Measurements from ENCODE around the gene CFAP20DC. TPM values are rescaled to one million over a fixed set of nuclear protein-coding genes. Genes with fewer than 3 reads are reported as not detected.

CFAP20DC gene
- total and polyA plus RNA-seq, 2 of the 8 experiments (the other 6 are each of a cell fraction or from before 2014, with no cell fraction given), result 2.2 to 2.8 TPM

GRCh38 chr3:58722561-58722960 lies 327.3 kb downstream of the CFAP20DC start:
- H3K36me3 ChIP-seq (ENCODE audit: control insufficient read depth in 2 of 4, insufficient read depth in 4 of 4, low read length in 3 of 4), result no peaks in the 10 kb centered on the region; a peak in 1 of 8 replicates
- ChIA-PET POLR2A (ENCODE audit: partially characterized antibody) (no interaction called here), CTCF (ENCODE audit: partially characterized antibody) (interaction anchor here (0.7 to 1.0 kb wide), 3 partner anchors 63 to 583 kb away, joined by 3 read pairs; no protein-coding TSS in a partner anchor)
- H2BK5ac ChIP-seq (ENCODE audit: low read depth, low read length), result no peak overlapping the region
- DNase-seq (ENCODE audit: low read depth in 1 of 2, low spot score in 2 of 2), result no peak
- H3K4me1 ChIP-seq (replicated peaks in 1 of 4; ENCODE audit: control insufficient read depth in 3 of 4, insufficient read depth in 4 of 4, low read length in 3 of 4), result peaks cover 0 to 2% (median 0%) of the 10 kb centered on the region in 4 experiments; a peak in 1 of 7 replicates
- H3K9ac ChIP-seq (replicated peaks in 1 of 4; ENCODE audit: extremely low read depth in 1 of 4, low read depth in 3 of 4, low read length in 3 of 4), result no peak overlapping the region; a peak in 1 of 7 replicates
- no peak overlapping the region for H2BK15ac ChIP-seq (ENCODE audit: low read length)
- no peaks in the 10 kb centered on the region for H3K23me2 ChIP-seq (ENCODE audit: low read depth, low read length)
- no peak for FAIRE-seq
- H2AK5ac ChIP-seq (ENCODE audit: low read depth, low read length), result no peak overlapping the region
- no peak overlapping the region for H2BK120ac ChIP-seq (replicated peaks; ENCODE audit: low read depth, low read length)
- H3K14ac ChIP-seq (ENCODE audit: insufficient read length), result no peak overlapping the region
- TF ChIP-seq MAFK (IDR thresholded peaks at IDR 0.05; ENCODE audit: low read depth, low read length) (no peak), SIN3A (conservative IDR thresholded peaks at IDR 0.05 in 1 of 2, IDR thresholded peaks at IDR 0.05 in 1 of 2; ENCODE audit: low read depth in 1 of 2, low read length in 2 of 2) (no peak), KDM4A (IDR thresholded peaks at IDR 0.05; ENCODE audit: low read depth, low read length, severe bottlenecking) (no peak), NANOG (IDR thresholded peaks at IDR 0.05; ENCODE audit: insufficient read depth, low read depth, low read length, poor library complexity, severe bottlenecking) (no peak), TCF12 (IDR thresholded peaks at IDR 0.05; ENCODE audit: low read depth, low read length) (no peak), SUZ12 (IDR thresholded peaks at IDR 0.05; ENCODE audit: low read length) (no peak), SP2 (IDR thresholded peaks at IDR 0.05; ENCODE audit: low read length) (no peak), ZNF274 (IDR thresholded peaks at IDR 0.05; ENCODE audit: borderline replicate concordance, extremely low read depth, low read length) (no peak), RBBP5 (IDR thresholded peaks at IDR 0.05; ENCODE audit: borderline replicate concordance, low read depth, low read length) (no peak), POU5F1 (IDR thresholded peaks at IDR 0.05; ENCODE audit: low read depth, low read length) (no peak), MAX (IDR thresholded peaks at IDR 0.05) (no peak), ATF3 (IDR thresholded peaks at IDR 0.05; ENCODE audit: insufficient read depth, low read depth, low read length) (no peak), JUND (IDR thresholded peaks at IDR 0.05; ENCODE audit: low read length) (no peak)
- H2AFZ ChIP-seq (ENCODE audit: low read length), result no peak overlapping the region
- no peak overlapping the region for H3K56ac ChIP-seq (replicated peaks; ENCODE audit: insufficient read length, low read depth, low read length)
- H2BK12ac ChIP-seq (ENCODE audit: low read depth, low read length), result no peak overlapping the region
- H3K4me2 ChIP-seq (ENCODE audit: insufficient read depth in 1 of 2, low read depth in 2 of 2, low read length in 2 of 2), result no peak overlapping the region
- H2BK20ac ChIP-seq (ENCODE audit: low read length), result no peak overlapping the region
- no peak overlapping the region for H3K4ac ChIP-seq (replicated peaks; ENCODE audit: insufficient read length, low read depth, low read length)
- no peaks in the 10 kb centered on the region for H3K27me3 ChIP-seq (replicated peaks in 1 of 4; ENCODE audit: control insufficient read depth in 3 of 4, extremely low read depth in 1 of 4, insufficient read depth in 3 of 4, low read length in 3 of 4)
- H3K79me2 ChIP-seq (ENCODE audit: control insufficient read depth in 1 of 2, insufficient read depth in 2 of 2, low read length in 2 of 2), result no peaks in the 10 kb centered on the region
- H3K23ac ChIP-seq (ENCODE audit: insufficient read length), result no peak overlapping the region
- H3K79me1 ChIP-seq (ENCODE audit: low read depth, low read length), result no peaks in the 10 kb centered on the region
- no peak overlapping the region for H4K8ac ChIP-seq (ENCODE audit: extremely low read depth, insufficient read depth, low read length)
- no peak overlapping the region for H3K18ac ChIP-seq (ENCODE audit: extremely low read depth, low read length)
- no peak overlapping the region for H3K27ac ChIP-seq (ENCODE audit: low read depth, low read length)
- H4K20me1 ChIP-seq (replicated peaks in 1 of 2; ENCODE audit: control insufficient read depth in 1 of 2, insufficient read depth in 2 of 2, low read length in 2 of 2), result no peaks in the 10 kb centered on the region
- 86% methylated on average over 4 of the region's 4 CpGs; no CpG with 5 or more reads in 1 of the 2 experiments for WGBS, 2 experiments (ENCODE audit: extremely low coverage in 1 of 2, insufficient coverage in 1 of 2, insufficient read length in 1 of 2, insufficient replicate concordance in 2 of 2, low coverage in 1 of 2, low lambda C conversion rate in 2 of 2, missing lambda C conversion rate in 1 of 2)
- no peaks in the 10 kb centered on the region; a peak in 1 of 4 replicates for H3K9me3 ChIP-seq (ENCODE audit: insufficient read depth in 2 of 2, low read depth in 1 of 2, low read length in 1 of 2)
- no peak overlapping the region for H4K5ac ChIP-seq (ENCODE audit: insufficient read length, low read depth, low read length)
- H3K4me3 ChIP-seq (ENCODE audit: extremely low read depth in 1 of 4, insufficient read depth in 2 of 4, low read depth in 3 of 4, low read length in 4 of 4), result no peak overlapping the region
- no peak overlapping the region for H4K91ac ChIP-seq (replicated peaks; ENCODE audit: insufficient read length, low read length)

Data from H1 (cell line).